ENCODE measurements around the gene PKD2L2.

The PKD2L2 gene

GRCh38 chr5:137975208-137975607 lies 86.0 kb downstream of the PKD2L2 start:
- Mint-ChIP-seq H3K27ac (no peak overlapping the region), H3K4me3 (no peak overlapping the region), H3K9me3 (peaks cover 18% of the 10 kb centered on the region), H3K36me3 (ENCODE audit: low read depth) (peaks cover 67% of the 10 kb centered on the region), H3K4me1 (no peaks in the 10 kb centered on the region), H3K27me3 (ENCODE audit: low read depth) (no peaks in the 10 kb centered on the region)
- TF ChIP-seq CTCF (IDR thresholded peaks at IDR 0.05; ENCODE audit: unreplicated experiment in 3 of 3) = no peak

GRCh38 chr5:137989419-137989818 lies 100.2 kb downstream of the PKD2L2 start:
- TF ChIP-seq CTCF (IDR thresholded peaks at IDR 0.05; ENCODE audit: unreplicated experiment in 3 of 3) = no peak
- no peaks in the 10 kb centered on the region for H3K9me3 Mint-ChIP-seq

More at GRCh38 chr5:137989419-137989818, 100.2 kb downstream of the PKD2L2 start:
- H3K27ac Mint-ChIP-seq = no peak overlapping the region
- H3K4me1 Mint-ChIP-seq = peaks cover under 1% of the 10 kb centered on the region
- no peaks in the 10 kb centered on the region for H3K27me3 Mint-ChIP-seq (ENCODE audit: low read depth)
- no peak overlapping the region for H3K4me3 Mint-ChIP-seq
- H3K36me3 Mint-ChIP-seq (ENCODE audit: low read depth) = peaks cover 31% of the 10 kb centered on the region

Data from nephron (organoid).